Measurements from ENCODE around the gene TMEM117. TPM values are rescaled to one million over a fixed set of nuclear protein-coding genes. Genes with fewer than 3 reads are reported as not detected.

The TMEM117 gene
- total RNA-seq: 4.9 TPM

DNA sequence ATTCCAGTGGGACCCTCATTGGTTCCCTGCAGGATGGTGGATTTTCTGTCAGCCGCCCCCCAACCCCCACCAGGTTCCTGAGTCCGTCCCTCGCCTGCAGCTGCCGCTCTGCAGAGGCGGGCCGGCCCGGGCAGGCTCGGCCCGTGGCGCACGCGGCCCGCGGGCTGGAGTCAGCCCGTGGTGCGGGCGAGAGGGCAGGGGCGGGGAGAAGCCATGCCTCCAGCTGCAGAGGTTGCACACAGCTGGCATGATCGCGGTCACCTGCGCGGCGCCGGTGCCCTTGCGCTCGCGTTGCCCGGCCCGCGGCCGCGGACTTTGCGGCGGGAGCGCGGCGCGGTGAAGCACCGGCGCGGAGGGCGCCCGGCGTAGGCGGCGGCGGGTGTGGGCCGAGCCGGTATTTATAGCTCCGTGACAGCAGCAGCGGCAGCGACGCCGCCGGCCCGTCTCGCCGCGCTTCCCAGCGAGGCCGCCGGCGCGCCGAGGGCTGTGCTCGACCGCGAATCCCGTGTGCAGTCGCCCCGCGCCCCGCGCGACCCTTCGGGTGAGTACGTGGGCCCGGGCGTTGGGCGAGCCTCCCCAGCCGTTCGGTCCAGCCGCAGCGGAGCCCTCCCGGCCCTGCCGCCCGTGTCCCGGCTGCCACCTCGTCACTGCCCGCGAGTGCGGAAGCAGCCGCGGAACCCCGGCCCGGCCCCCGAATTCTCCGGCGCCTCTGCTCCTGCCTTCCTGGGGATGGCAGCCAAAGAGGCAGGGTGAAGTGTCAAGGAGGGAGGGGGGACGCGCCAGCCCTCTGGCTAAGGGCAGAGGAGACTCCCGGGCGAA, at the start of gene TMEM117:
TSS of gene TMEM117 (plus strand) at position 426 of the 819 bp plus-strand sequence.
- peaks cover 30% of the 10 kb centered on the region for H3K4me1 ChIP-seq (ENCODE audit: insufficient read depth, low read length)
- peaks cover 14% of the 10 kb centered on the region for H3K27me3 ChIP-seq (ENCODE audit: insufficient read depth, low read length)
- peak within 1 kb of the TSS; percentile 57 for H3K4me3 ChIP-seq (ENCODE audit: low read length)
- H3K9me3 ChIP-seq (ENCODE audit: low read depth, low read length): no peaks in the 10 kb centered on the region

DNA sequence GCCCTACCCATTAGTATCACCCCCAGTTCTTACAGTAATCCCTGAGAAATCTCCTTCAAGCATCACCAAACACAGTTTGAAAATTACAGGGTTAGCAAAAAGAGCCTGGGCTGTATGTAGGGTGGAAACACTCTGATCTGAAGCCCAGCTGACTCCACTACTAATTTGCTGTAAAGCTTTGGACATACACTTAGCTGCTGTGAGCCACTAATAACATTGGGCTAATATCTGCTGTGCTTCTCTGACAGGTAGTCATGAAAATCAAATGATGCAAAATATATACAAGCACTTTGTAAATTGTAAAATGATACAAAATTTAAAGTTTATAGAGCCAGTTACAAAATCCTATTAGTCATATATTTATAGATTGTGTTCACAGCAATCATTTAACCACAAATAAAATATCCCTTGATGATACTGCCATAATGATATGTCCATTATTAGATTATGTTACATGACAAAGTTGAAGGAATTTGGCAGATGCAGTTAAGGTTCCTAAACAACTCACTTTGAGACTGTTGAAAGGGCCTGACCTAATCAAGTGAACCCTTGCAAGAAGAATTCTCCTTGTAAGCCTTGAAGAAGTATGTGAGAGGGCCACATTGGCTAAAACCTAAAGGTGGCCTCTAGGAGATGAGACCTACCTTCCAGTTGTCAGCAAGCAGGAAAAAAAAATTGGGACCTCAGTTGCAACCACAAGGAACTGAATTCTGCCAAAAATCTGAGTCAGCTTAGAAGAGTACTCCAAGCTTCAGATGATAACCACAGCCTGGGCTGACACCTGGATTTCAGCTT, 48.8 kb upstream of the TMEM117 start:
- Histone ChIP-seq H3K4me1 (ENCODE audit: insufficient read depth, low read length) (no peaks in the 10 kb centered on the region), H3K9me3 (ENCODE audit: low read depth, low read length) (no peaks in the 10 kb centered on the region), H3K27me3 (ENCODE audit: insufficient read depth, low read length) (no peaks in the 10 kb centered on the region), H3K4me3 (ENCODE audit: low read length) (no peak overlapping the region)

DNA sequence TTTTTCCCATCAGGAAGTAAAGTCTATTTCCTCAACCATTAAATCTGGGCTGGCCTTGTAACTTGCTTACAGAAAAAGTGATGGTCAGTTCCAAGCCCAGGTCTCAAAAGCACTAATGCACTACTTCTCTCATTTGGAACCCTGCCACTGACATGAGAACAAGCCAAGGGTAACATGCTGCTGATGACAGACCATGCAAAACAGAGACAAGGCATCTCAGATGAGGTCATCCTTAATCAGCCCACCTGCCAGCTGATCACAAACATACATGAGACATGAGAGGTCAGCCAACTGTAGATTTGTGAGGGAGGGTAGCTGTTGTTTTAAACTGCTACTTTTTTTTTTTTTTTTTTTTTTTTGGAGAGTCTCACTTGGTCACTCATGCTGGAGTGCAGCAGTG, 45.9 kb upstream of the TMEM117 start:
- Histone ChIP-seq H3K4me3 (ENCODE audit: low read length) (no peak overlapping the region), H3K27me3 (ENCODE audit: insufficient read depth, low read length) (no peaks in the 10 kb centered on the region), H3K4me1 (ENCODE audit: insufficient read depth, low read length) (no peaks in the 10 kb centered on the region), H3K9me3 (ENCODE audit: low read depth, low read length) (no peaks in the 10 kb centered on the region)

DNA sequence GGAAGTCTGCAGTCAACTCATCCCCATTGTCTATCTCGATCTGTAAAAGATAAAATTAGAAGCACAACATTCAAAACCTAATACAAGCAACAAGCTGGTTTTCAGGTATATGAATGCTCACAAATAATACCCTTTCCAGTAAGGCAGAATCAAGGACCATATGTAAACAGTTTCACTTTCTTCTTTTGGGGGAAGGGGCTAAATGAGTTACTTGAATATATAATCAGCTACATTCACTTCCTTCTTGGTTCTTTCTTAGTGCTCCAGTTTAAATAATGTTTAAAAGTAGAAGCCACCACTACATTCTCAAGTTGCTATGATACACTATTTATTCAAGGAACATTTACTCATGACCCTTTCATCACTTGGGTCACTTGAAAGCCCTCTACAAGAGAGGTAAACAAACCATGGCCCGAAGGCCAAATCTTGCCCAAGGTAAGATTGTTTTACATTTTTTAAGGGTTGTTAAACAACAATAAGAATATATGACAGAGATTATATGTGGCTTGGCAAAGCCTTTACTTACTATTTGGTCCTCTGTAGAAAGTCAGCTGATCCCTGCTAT, 40.1 kb upstream of the TMEM117 start:
- Histone ChIP-seq H3K4me1 (ENCODE audit: insufficient read depth, low read length) (no peaks in the 10 kb centered on the region), H3K9me3 (ENCODE audit: low read depth, low read length) (no peaks in the 10 kb centered on the region), H3K27me3 (ENCODE audit: insufficient read depth, low read length) (no peaks in the 10 kb centered on the region), H3K4me3 (ENCODE audit: low read length) (no peak overlapping the region)

DNA sequence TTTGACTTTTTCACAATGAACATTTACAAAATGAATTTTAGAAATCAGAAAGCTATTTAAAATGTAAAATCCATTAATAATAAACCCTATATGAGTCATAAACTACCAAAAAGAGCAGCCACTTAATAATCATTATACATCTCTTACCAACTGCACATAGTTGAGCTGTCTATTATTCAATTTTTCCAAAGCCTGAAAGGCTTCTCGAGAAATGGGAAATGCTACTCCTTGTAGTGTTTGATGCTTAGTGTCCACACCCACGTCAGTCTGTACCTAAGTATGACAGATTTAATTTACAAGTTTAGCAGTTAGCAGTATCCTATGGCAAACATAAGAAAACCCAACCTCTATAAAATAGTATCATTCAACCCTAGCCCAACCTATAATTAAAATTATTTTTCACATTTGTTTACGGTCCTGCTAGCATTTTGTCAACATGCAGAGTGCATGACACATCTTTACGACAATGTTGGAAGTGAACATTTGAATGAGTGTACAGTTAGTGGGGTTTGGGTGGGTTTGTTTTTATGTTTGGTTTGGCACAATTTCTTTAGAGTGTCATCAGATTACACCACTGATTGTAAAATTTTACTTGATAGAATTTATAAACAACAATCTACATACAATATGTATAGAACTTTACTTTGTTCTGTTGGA, 38.2 kb upstream of the TMEM117 start:
- no peaks in the 10 kb centered on the region for H3K4me1 ChIP-seq (ENCODE audit: insufficient read depth, low read length)
- no peaks in the 10 kb centered on the region for H3K9me3 ChIP-seq (ENCODE audit: low read depth, low read length)
- H3K27me3 ChIP-seq (ENCODE audit: insufficient read depth, low read length): no peaks in the 10 kb centered on the region
- no peak overlapping the region for H3K4me3 ChIP-seq (ENCODE audit: low read length)

DNA sequence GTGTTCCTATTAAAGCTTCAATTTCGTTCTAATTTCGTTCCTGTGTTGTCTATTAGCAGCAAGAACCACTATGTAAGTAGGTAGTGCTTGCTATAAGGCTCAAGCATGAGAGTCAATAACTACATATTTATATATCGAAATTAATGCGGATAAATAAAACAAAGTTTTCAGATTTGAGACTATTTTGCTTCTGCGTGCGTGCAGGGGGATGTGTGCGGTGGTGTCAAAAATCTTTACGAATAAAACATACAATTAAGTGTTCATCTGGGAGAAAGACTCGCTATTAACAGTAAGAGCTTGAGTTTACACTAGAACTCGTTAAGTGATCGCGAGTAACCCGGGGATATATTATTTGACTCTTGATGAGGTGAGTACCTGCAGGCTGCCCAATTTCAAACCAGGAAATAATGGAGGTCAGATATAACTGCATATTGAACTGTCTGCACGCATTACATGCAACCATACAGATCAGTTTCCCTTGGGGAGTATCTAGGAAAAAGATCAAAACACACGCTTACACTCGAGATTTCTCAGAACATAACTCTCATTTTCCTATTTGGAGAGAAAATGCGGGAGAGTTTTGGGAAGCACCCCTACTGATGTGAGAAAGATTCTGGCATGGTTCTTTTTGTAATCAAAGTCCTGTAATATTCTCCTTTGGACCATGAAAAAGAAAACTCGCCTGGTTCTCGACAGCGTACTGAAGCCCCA, 30.6 kb upstream of the TMEM117 start:
- no peaks in the 10 kb centered on the region for H3K9me3 ChIP-seq (ENCODE audit: low read depth, low read length)
- no peaks in the 10 kb centered on the region for H3K27me3 ChIP-seq (ENCODE audit: insufficient read depth, low read length)
- H3K4me3 ChIP-seq (ENCODE audit: low read length): peak overlapping the region; percentile 80
- peaks cover 14% of the 10 kb centered on the region for H3K4me1 ChIP-seq (ENCODE audit: insufficient read depth, low read length)

DNA sequence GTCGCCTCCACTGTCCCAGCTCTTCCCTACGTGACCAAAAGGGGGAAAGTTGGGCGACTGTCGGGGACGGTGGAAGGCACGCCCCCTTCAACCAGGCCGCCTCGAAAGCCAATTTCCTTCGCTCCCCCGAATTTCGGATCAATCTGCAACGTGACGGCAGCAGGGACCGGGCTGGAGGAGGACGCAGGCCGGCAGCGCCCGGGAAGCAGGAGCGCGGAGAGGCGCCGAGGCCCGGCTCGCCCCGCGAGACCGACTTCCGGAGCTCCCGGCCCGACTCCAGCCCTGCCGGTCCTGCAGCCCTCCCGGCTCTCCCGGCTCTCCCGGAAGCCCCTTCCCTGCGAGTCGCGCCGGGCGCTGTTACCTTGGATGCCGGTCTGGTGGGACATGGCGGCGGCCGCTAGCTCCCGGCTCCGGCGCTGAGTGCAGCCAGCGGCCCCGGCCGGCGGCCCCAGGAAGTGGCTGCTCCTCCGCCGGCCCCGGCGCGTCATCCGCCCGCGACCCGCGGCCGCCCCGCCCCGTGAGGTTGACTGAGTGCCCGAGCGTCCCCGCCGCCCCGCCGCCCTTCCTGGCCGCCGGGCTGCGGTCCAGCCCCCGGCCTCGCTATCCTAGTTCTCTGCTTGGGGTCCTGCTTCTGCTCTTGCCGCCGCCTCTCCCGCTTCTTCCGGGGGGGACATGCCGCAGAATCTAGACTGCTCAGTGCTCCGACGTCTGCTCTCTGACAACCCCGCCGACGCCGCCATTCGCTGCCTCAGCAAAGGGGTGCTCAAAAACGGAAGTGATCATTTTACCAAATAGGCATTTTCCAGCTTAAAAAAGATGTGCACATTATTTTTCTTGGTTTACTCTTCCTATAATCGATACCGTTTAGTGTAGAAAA, 29.8 kb upstream of the TMEM117 start, which contains the start of gene TWF1:
TSS of gene TWF1 (minus strand) at position 458 of the 877 bp plus-strand sequence. CDS start at position 386, 72 bp downstream.
- Histone ChIP-seq H3K27me3 (ENCODE audit: insufficient read depth, low read length) (peaks cover 2% of the 10 kb centered on the region), H3K4me3 (ENCODE audit: low read length) (peak within 1 kb of the TSS; percentile 80), H3K9me3 (ENCODE audit: low read depth, low read length) (no peaks in the 10 kb centered on the region), H3K4me1 (ENCODE audit: insufficient read depth, low read length) (peaks cover 14% of the 10 kb centered on the region)

DNA sequence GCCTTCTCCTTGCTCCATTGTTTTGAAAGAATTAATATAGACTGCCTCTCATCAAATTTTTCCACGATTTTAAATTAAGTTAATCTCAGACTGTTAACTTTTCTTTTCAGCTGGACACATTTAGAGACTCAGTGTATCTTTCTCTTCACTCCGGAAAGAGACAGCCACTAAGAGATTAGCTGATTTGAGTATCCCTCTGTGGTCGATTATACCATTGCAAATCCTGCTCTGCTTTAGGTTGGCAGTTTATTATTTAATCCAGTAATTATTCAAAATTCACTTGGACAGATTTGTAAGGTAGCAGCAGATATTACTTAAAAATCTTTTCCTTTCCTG, 29.2 kb upstream of the TMEM117 start:
- H3K4me1 ChIP-seq (ENCODE audit: insufficient read depth, low read length): peaks cover 14% of the 10 kb centered on the region
- no peaks in the 10 kb centered on the region for H3K9me3 ChIP-seq (ENCODE audit: low read depth, low read length)
- peaks cover 2% of the 10 kb centered on the region for H3K27me3 ChIP-seq (ENCODE audit: insufficient read depth, low read length)
- H3K4me3 ChIP-seq (ENCODE audit: low read length): peak overlapping the region; percentile 80

DNA sequence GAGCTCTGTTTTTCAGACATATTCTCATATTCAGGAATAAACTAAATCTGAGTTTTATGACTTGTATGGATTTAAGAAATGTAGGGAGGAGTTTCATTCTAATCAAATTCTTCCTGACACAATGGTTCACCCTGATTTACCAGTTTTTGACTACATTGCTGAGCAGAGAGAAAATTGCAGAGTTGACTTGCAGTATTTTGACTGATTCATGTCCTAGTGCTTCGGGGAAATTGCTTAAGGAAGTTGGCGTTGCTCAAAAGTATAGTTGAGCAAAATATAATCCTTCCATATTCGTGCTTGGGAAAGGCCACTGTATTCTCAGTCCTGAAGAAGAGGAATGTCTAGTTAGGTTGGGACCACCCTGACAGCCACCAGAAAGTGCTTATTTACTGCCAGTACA, 28.5 kb upstream of the TMEM117 start:
- no peak overlapping the region for H3K4me3 ChIP-seq (ENCODE audit: low read length)
- peaks cover 14% of the 10 kb centered on the region for H3K4me1 ChIP-seq (ENCODE audit: insufficient read depth, low read length)
- H3K9me3 ChIP-seq (ENCODE audit: low read depth, low read length): no peaks in the 10 kb centered on the region
- peaks cover 2% of the 10 kb centered on the region for H3K27me3 ChIP-seq (ENCODE audit: insufficient read depth, low read length)

DNA sequence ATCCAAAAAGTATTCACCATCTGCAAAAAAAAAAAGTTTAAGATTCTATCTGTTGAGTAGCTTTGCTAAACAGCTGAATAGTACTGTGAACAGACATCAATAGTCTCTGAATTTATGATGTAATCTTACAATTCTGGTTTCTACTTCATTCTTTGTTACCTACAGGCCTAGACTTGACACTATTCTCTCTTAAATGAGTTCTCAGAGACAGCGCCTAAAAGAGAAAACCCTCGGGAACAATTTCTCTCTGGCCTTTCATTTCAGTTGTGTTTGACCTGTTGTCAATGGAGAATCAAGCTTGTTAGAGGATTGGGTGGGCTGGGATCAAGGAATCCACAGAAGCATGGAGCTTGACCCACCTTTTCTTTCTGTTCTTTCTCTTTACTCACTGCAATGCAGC, 23.8 kb upstream of the TMEM117 start:
- peaks cover 4% of the 10 kb centered on the region for H3K4me1 ChIP-seq (ENCODE audit: insufficient read depth, low read length)
- no peak overlapping the region for H3K4me3 ChIP-seq (ENCODE audit: low read length)
- no peaks in the 10 kb centered on the region for H3K9me3 ChIP-seq (ENCODE audit: low read depth, low read length)
- peaks cover 2% of the 10 kb centered on the region for H3K27me3 ChIP-seq (ENCODE audit: insufficient read depth, low read length)

DNA sequence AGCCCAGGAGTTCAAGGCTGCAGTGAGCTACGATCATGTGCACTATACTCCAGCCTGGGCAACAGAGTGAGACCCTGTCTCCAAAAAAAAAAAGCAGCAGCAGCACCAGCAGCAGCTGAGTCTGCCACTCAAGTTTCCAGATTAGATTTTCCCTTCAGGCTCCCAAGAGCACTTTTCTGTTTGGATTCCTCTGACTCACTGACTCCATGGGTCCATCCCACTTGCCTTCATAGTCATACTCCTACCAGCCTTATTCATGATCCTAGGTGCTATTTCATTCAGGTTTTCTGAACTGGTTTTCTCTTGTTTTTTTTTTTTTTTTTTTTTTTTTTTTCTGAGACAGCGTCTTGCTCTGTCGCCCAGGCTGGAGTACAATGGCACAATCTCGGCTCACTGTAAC, 23.0 kb upstream of the TMEM117 start:
- H3K4me1 ChIP-seq (ENCODE audit: insufficient read depth, low read length): no peaks in the 10 kb centered on the region
- no peaks in the 10 kb centered on the region for H3K9me3 ChIP-seq (ENCODE audit: low read depth, low read length)
- H3K4me3 ChIP-seq (ENCODE audit: low read length): no peak overlapping the region
- peaks cover 2% of the 10 kb centered on the region for H3K27me3 ChIP-seq (ENCODE audit: insufficient read depth, low read length)

DNA sequence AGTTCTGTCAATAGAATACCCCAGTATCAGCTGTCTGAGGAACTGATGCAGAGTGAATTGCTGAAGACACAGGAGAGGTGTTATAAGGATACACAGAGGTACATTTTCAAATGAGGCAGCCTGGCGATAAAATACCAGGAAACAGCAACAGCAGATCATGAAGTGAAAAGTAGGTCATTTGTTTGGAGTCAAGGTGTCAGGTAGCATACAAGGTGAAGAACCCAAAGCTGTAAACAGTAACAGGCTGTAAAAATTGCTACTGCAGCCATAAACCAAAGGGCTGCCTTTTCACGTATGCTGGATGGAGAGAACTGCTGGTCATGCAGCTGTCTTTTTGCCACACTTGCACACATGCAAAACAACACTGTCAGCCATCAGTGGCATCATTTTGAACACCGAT, 20.5 kb upstream of the TMEM117 start:
- Histone ChIP-seq H3K4me3 (ENCODE audit: low read length) (no peak overlapping the region), H3K27me3 (ENCODE audit: insufficient read depth, low read length) (peaks cover 1% of the 10 kb centered on the region), H3K4me1 (ENCODE audit: insufficient read depth, low read length) (no peaks in the 10 kb centered on the region), H3K9me3 (ENCODE audit: low read depth, low read length) (no peaks in the 10 kb centered on the region)

DNA sequence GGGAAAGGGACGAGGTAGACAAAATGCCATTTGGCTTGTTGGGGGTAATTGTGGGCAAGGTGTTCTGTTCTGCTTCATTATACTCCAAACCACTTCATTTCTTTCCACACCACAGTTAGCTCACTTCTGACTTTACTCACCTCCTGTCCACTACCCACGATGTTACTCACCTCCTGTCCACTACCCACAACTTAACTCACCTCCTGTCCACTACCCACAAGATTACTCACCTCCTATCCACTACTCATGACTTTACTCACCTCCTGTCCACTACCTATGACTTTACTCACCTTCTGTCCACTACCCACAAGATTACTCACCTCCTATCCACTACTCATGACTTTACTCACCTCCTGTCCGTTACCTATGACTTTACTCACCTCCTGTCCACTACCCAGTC, 19.7 kb upstream of the TMEM117 start:
- H3K4me3 ChIP-seq (ENCODE audit: low read length): no peak overlapping the region

More for the DNA sequence above, 19.7 kb upstream of the TMEM117 start:
- H3K9me3 ChIP-seq (ENCODE audit: low read depth, low read length): no peaks in the 10 kb centered on the region
- H3K4me1 ChIP-seq (ENCODE audit: insufficient read depth, low read length): no peaks in the 10 kb centered on the region
- no peaks in the 10 kb centered on the region for H3K27me3 ChIP-seq (ENCODE audit: insufficient read depth, low read length)
